Measurements from ENCODE around the gene SERPINA6. TPM values are rescaled to one million over a fixed set of nuclear protein-coding genes. Genes with fewer than 3 reads are reported as not detected.
"Not testable (repeated sequence)": the region's sequence is repeated elsewhere in the genome, so short reads cannot be mapped to it uniquely, and the experiment has no call there.

Gene SERPINA6
- total RNA-seq, 4 donors from 2014 or later = not detected

GRCh38 chr14:94357166-94357565 is 34.0 kb upstream of the SERPINA6 start:
- Histone ChIP-seq H3K27me3 (no peaks in the 10 kb centered on the region), H3K4me3 (replicated peaks in 1 of 3) (no peak overlapping the region), H3K9me3 (no peaks in the 10 kb centered on the region), H3K27ac (no peak overlapping the region), H3K36me3 (no peaks in the 10 kb centered on the region), H3K4me1 (no peaks in the 10 kb centered on the region)
- TF ChIP-seq POLR2A (IDR thresholded peaks at IDR 0.05) = no peak
- no peak for TF ChIP-seq CTCF (IDR thresholded peaks at IDR 0.05)
- DNase-seq = no peak
- intact Hi-C loops (cut with DNase I) = no loop called here
- WGBS, 2 donors = 80 to 86% methylated on average over 1 of the region's 1 CpG

- Histone ChIP-seq H3K27me3 (no peaks in the 10 kb centered on the region), H3K27ac (no peak overlapping the region), H3K4me1 (no peaks in the 10 kb centered on the region), H3K9me3 (no peaks in the 10 kb centered on the region), H3K4me3 (replicated peaks in 1 of 3) (no peak overlapping the region), H3K36me3 (no peaks in the 10 kb centered on the region)
- no peak for TF ChIP-seq CTCF (IDR thresholded peaks at IDR 0.05)
- no peak for TF ChIP-seq POLR2A (IDR thresholded peaks at IDR 0.05)
- intact Hi-C loops (cut with DNase I) = no loop called here
- 84 to 90% methylated on average over 5 of the region's 5 CpGs for WGBS, 2 donors
- DNase-seq = no peak
These were observed 33.4 kb upstream of the SERPINA6 start for GRCh38 chr14:94356379-94357056.

DNA sequence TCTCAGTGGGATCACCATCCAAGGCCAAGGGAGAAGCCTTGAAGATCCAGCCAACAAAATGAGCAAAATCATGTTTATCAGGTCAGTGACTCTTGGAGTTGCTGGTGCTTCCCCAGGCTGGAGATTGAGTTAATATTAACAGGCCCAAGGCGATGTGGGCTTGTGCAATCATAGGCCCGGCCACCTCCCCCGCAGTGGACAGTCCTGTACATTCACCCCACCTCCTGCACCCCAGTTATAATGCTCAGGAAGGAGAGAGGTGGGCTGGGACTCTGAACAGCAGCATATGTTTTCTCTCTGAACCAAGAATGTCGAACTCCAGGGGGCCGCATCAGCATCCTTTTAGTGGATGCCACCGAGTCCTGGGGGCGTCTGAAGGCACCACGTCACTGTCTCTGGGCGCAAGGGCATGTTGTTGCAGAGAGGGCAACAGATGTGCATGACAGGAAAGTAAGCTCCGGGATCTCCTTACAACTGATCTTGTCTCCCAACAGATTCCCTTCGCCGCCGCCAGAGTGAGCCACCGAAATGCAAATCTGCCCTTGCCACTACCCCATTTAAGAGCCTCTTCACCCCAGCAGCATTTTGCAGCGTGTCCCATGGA is 32.2 kb upstream of the SERPINA6 start:
- Histone ChIP-seq H3K4me3 (replicated peaks in 1 of 3) (no peak overlapping the region), H3K9me3 (no peaks in the 10 kb centered on the region), H3K36me3 (no peaks in the 10 kb centered on the region), H3K27me3 (no peaks in the 10 kb centered on the region), H3K4me1 (no peaks in the 10 kb centered on the region), H3K27ac (no peak overlapping the region)
- intact Hi-C loops (cut with DNase I) = no loop called here
- TF ChIP-seq CTCF (IDR thresholded peaks at IDR 0.05) = peak in 5 of 6 experiments; percentile 21 to 61 (median 52)
- TF ChIP-seq POLR2A (IDR thresholded peaks at IDR 0.05) = no peak
- 16 to 22% methylated on average over 8 to 14 of the region's 15 CpGs for WGBS, 2 donors
- peak; percentile 56 to 57 for DNase-seq

DNA sequence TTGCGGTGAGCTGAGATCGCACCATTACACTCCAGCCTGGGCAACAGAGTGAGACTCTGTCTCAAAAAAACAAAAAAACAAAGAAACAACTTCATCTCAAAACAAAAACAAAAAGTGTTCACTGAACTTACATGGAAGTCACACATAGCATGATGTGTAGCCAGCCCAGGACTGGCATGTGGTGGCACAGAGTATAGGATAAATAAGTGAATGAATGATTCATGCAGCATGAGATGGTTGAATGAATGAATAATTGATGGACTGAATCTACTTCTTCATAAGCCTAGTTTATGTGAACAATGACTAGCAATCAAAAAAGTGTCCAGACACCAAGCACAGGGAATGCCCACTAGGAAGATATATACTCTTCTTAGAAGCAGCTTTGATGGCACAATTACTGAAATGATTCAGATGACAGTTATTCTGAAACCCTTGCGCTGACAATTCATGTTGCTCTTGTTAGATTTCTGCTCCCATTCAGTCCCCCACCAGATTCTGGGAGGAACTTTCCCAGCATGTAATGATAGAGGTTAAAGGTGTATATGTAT is 31.6 kb upstream of the SERPINA6 start:
- Histone ChIP-seq H3K4me1 (no peaks in the 10 kb centered on the region), H3K4me3 (replicated peaks in 1 of 3) (no peak overlapping the region), H3K9me3 (no peaks in the 10 kb centered on the region), H3K36me3 (no peaks in the 10 kb centered on the region), H3K27ac (no peak overlapping the region), H3K27me3 (no peaks in the 10 kb centered on the region)
- intact Hi-C loops (cut with DNase I) = loop anchor here (5.0 kb wide), 1 partner anchor 133 kb away; no protein-coding TSS in a partner anchor
- no peak for TF ChIP-seq CTCF (IDR thresholded peaks at IDR 0.05)
- TF ChIP-seq POLR2A (IDR thresholded peaks at IDR 0.05) = no peak
- no peak for DNase-seq
- WGBS, 2 donors = 96 to 100% methylated on average over 3 of the region's 3 CpGs

DNA sequence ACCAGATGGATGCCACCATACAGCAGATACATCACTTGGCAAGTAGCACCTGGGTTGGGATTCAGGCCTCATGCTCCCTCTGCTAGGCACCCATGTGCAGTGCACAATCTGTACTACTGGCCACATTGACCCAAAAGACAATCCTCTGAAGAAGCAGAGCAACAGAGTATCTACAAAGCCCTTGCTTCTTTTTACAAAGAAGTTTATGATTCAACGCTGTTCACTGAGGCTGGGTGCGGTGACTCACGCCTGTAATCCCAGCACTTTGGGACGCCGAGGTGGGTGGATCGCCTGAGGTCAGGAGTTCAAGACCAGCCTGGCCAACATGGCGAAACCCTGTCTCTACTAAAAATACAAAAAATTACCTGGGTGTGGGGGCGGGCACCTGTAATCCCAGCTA is 31.1 kb upstream of the SERPINA6 start:
- intact Hi-C loops (cut with DNase I) = loop anchor here (5.0 kb wide), 1 partner anchor 133 kb away; no protein-coding TSS in a partner anchor

More for the DNA sequence above, 31.1 kb upstream of the SERPINA6 start:
- not testable (repeated sequence) for H3K9me3 ChIP-seq; H3K4me1 ChIP-seq; DNase-seq; H3K36me3 ChIP-seq; H3K4me3 ChIP-seq (replicated peaks in 1 of 3); H3K27me3 ChIP-seq; H3K27ac ChIP-seq
- WGBS, 2 donors = 94 to 96% methylated on average over 8 of the region's 8 CpGs

Measured in thyroid gland (tissue), 4 donors.